ENCODE results near the gene ZNF384. TPM values are rescaled to one million over a fixed set of nuclear protein-coding genes. Genes with fewer than 3 reads are reported as not detected.

Gene ZNF384
- total and polyA plus RNA-seq, 3 donors from 2014 or later, result 78.5 to 94.9 (median 85.1) TPM

- intact Hi-C loops (cut with DNase I; ENCODE audit: low total_unique reads), result no loop called here
- H3K27ac ChIP-seq, result no peak overlapping the region
Observed at GRCh38 chr12:6638305-6638704, 50.9 kb downstream of the ZNF384 start.

DNA sequence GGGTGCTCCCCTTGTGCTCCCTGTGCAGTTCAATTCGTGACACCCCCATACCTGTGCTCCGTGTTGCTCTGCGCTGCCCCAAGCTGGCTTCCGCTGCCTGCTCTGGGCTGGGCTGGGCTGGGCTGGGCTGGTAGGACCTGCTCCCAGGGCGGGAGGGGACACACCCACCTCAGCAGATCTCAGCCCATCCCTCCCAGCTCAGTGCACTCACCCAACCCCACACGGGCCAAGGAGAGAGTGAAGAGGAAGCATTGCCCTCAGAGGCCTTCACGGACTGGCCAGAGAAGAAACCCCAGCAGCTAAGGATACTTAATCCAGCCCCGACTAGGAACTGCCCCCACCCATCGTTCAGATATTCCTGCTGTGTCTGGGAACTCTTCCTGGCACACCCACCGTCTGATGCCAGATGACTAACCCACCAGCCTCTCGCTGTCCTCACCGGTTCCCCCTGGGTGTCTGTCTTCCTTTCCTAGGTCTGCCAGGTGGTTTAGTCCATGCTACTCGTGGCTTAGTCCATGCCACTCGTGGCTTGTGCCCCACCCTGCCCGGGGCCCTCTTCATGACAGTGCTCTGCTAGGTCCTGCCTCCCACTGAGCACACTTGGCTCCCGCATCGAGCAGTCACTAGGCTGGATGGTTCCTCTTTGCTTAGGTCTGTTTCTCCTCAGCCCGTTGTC is 53.2 kb downstream of the ZNF384 start, which contains the start of gene LPAR5:
Gene LPAR5 (minus strand): TSS at position 104 of the 676 bp plus-strand sequence. CDS start 14,711 bp downstream, outside the sequence.
- TF ChIP-seq POLR2A (IDR thresholded peaks at IDR 0.05), result no peak
- TF ChIP-seq, protein P1, sequence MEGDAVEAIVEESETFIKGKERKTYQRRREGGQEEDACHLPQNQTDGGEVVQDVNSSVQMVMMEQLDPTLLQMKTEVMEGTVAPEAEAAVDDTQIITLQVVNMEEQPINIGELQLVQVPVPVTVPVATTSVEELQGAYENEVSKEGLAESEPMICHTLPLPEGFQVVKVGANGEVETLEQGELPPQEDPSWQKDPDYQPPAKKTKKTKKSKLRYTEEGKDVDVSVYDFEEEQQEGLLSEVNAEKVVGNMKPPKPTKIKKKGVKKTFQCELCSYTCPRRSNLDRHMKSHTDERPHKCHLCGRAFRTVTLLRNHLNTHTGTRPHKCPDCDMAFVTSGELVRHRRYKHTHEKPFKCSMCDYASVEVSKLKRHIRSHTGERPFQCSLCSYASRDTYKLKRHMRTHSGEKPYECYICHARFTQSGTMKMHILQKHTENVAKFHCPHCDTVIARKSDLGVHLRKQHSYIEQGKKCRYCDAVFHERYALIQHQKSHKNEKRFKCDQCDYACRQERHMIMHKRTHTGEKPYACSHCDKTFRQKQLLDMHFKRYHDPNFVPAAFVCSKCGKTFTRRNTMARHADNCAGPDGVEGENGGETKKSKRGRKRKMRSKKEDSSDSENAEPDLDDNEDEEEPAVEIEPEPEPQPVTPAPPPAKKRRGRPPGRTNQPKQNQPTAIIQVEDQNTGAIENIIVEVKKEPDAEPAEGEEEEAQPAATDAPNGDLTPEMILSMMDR (IDR thresholded peaks at IDR 0.05), result no peak
- DNase-seq, result peak; percentile 24
- no peak within 1 kb of the TSS for H3K27ac ChIP-seq
- no peaks in the 10 kb centered on the region for H3K36me3 ChIP-seq (ENCODE audit: low read depth, missing control alignments)
- H3K4me3 ChIP-seq, result no peak within 1 kb of the TSS
- H3K4me1 ChIP-seq, result peaks cover 26% of the 10 kb centered on the region
- intact Hi-C loops (cut with DNase I; ENCODE audit: low total_unique reads), result no loop called here
- no peaks in the 10 kb centered on the region for H3K9me3 ChIP-seq
- no peaks in the 10 kb centered on the region for H3K27me3 ChIP-seq
- 70 to 85% methylated on average over 14 to 18 of the region's 18 CpGs for WGBS, 2 donors

More at GRCh38 chr12:6638305-6638704, 50.9 kb downstream of the ZNF384 start:
- H3K27me3 ChIP-seq, result no peaks in the 10 kb centered on the region
- WGBS, 2 donors, result 81 to 84% methylated on average over 9 of the region's 9 CpGs
- no peak overlapping the region for H3K4me3 ChIP-seq
- no peak for TF ChIP-seq POLR2A (IDR thresholded peaks at IDR 0.05)
- TF ChIP-seq, protein P1 (IDR thresholded peaks at IDR 0.05), result no peak
- H3K9me3 ChIP-seq, result no peaks in the 10 kb centered on the region
- H3K4me1 ChIP-seq, result peaks cover 19% of the 10 kb centered on the region
- DNase-seq, result no peak
- H3K36me3 ChIP-seq (ENCODE audit: low read depth, missing control alignments), result no peaks in the 10 kb centered on the region

DNA sequence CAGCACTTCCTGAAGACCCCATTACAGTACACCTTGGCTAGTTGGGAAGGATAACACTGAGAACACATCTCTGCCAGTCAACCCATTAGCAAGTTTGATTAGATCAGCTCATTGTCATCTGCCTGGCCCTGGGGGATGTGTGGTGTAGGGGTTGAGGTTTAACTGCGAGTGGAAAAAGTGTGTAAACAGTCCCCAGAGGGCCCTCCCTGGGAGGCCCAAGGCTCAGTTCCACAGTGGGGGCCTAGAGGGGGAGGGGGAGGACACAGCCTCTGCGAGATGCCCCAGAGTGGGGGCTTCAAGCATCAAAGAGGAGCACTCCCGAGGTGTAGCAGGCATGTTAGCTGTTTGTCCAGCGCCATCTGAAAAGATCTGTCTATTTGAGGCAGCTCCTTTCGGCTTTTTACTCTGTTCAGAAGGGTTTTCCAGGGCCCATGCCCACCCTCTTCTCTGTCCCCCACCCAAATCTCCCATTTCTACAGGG is 53.8 kb downstream of the ZNF384 start:
- intact Hi-C loops (cut with DNase I; ENCODE audit: low total_unique reads), result no loop called here
- no peaks in the 10 kb centered on the region for H3K36me3 ChIP-seq (ENCODE audit: low read depth, missing control alignments)
- DNase-seq, result no peak
- H3K27me3 ChIP-seq, result no peaks in the 10 kb centered on the region
- WGBS, 2 donors, result 67 to 92% methylated on average over 5 of the region's 5 CpGs
- H3K4me1 ChIP-seq, result peaks cover 26% of the 10 kb centered on the region
- H3K27ac ChIP-seq, result no peak overlapping the region
- H3K4me3 ChIP-seq, result no peak overlapping the region
- TF ChIP-seq, protein P1 (IDR thresholded peaks at IDR 0.05), result no peak
- TF ChIP-seq POLR2A (IDR thresholded peaks at IDR 0.05), result no peak
- no peaks in the 10 kb centered on the region for H3K9me3 ChIP-seq

DNA sequence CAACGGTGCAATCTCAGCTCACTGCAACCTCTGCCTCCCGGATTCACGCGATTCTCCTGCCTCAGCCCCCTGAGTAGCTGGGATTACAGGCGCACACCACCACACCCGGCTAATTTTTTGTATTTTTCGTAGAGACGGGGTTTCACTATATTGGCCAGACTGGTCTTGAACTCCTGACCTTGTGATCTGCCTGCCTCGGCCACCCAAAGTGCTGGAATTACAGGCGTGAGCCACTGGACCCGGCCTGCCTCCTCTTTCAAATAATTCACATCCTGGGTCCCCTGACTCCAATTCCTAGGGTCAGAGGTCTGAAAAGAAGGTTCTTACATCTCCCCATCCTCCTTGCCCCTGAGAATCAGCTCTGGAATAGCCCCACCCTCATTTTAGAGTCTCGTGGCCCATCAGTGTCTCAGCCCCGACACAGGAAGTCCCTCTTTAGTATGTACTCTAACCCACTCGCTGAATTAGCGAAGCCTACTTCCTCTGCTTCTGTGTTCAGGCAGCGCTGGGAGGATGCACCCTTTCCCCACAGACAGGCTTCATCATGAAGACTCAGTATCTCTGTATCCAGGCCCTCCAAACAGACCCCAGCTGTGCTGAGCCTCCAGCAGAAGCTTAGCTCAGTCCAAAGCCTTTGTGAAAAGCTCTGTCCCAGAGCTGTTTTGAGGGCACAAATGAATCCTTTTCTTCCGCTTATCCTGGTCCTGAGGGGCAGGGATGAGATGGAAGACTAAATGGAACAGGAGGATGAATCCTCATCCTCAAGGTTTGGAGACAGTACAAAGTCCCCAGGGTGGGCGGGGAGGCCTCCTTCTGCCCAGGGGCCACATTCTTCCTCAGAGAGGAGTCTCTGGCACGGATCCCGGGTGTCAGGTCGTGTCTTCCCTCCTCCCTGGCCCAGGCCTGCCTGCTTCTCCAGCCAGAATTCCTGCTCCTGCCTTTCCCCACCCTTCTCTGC is 56.9 kb downstream of the ZNF384 start:
- H3K9me3 ChIP-seq, result no peaks in the 10 kb centered on the region
- DNase-seq, result peak; percentile 47
- H3K27me3 ChIP-seq, result no peaks in the 10 kb centered on the region
- H3K4me3 ChIP-seq, result no peak overlapping the region
- H3K4me1 ChIP-seq, result peaks cover 12% of the 10 kb centered on the region
- TF ChIP-seq POLR2A (IDR thresholded peaks at IDR 0.05), result no peak
- TF ChIP-seq, protein P1 (IDR thresholded peaks at IDR 0.05), result no peak
- peak overlapping the region in 1 of 2 donors; percentile 51 for H3K27ac ChIP-seq
- H3K36me3 ChIP-seq (ENCODE audit: low read depth, missing control alignments), result no peaks in the 10 kb centered on the region
- intact Hi-C loops (cut with DNase I; ENCODE audit: low total_unique reads), result no loop called here
- 52 to 58% methylated on average over 21 of the region's 21 CpGs for WGBS, 2 donors

Data from testis (tissue), 3 donors.